CD4-positive, alpha-beta T cell (primary cell): Measurements from ENCODE around the gene CWF19L2. TPM values are rescaled to one million over a fixed set of nuclear protein-coding genes. Genes with fewer than 3 reads are reported as not detected.

Experiments
- ATAC-seq: fragments of 200-7000 bp; cut with Tn5 transposase; one replicate; pipeline ENCODE4 v1.10.0; 2022; ENCODE audit warnings: mild to moderate bottlenecking; ENCODE audit not compliant: poor library complexity
- CTCF ChIA-PET: fragments of 350-600 bp; sonication (Branson Sonifier 250); formaldehyde crosslinking; loops from one replicate; lab custom pipeline; 2021; ENCODE audit warnings: antibody characterized with exemption, inconsistent platforms; lab: Charles Lee
- POLR2A ChIA-PET: fragments of 350-600 bp; sonication (Branson Sonifier 250); formaldehyde crosslinking; loops from one replicate; lab custom pipeline; 2021; ENCODE audit warnings: antibody characterized with exemption, inconsistent platforms; lab: Charles Lee
- DNase-seq, 14 experiments: peaks; one replicate each; pipeline ENCODE4 v3.0.0-alpha.2; 2013 to 2020; ENCODE audit warnings: mixed read lengths in 2 of 14
- H3K27ac ChIP-seq, 2 donors: one replicate each; pipeline versions ENCODE4 v1.5.1 to v1.7.0; 2013; ENCODE audit warnings: low read length in 2 of 2, low read depth in 1 of 2, mild to moderate bottlenecking in 1 of 2
- H3K27me3 ChIP-seq, 2 experiments: 1 replicate in 1 of 2; 2 replicates in 1 of 2; pipeline versions ENCODE4 v1.6.1 to v1.7.0; 2013; ENCODE audit warnings: low read length in 2 of 2, control low read depth in 1 of 2, mild to moderate bottlenecking in 1 of 2, moderate library complexity in 1 of 2; ENCODE audit not compliant: insufficient read depth in 2 of 2, control insufficient read depth in 1 of 2
- H3K36me3 ChIP-seq: one replicate; pipeline ENCODE4 v1.6.1; 2013; ENCODE audit warnings: low read length, control low read depth; ENCODE audit not compliant: insufficient read depth
- H3K4me1 ChIP-seq: one replicate; pipeline ENCODE4 v1.6.1; 2013; ENCODE audit warnings: low read length, control low read depth; ENCODE audit not compliant: insufficient read depth
- H3K4me3 ChIP-seq: one replicate; pipeline ENCODE4 v1.5.1; 2013; ENCODE audit warnings: mild to moderate bottlenecking, low read length, moderate library complexity
- H3K9me3 ChIP-seq, 2 experiments: 1 replicate in 1 of 2; 2 replicates in 1 of 2; pipeline versions ENCODE4 v1.6.1 to v1.7.0; 2013; ENCODE audit warnings: low read length in 2 of 2, mild to moderate bottlenecking in 2 of 2, control low read depth in 1 of 2, moderate library complexity in 1 of 2; ENCODE audit not compliant: control insufficient read depth in 1 of 2, insufficient read depth in 1 of 2
- H3K27ac Mint-ChIP-seq: one replicate; pipeline ENCODE4 v1.8.0; 2020; ENCODE audit warnings: mixed read lengths
- H3K27me3 Mint-ChIP-seq: one replicate; pipeline ENCODE4 v1.8.0; 2021; ENCODE audit warnings: mixed read lengths
- H3K36me3 Mint-ChIP-seq: one replicate; pipeline ENCODE4 v1.8.0; 2021; ENCODE audit warnings: low read depth, mixed read lengths
- H3K4me1 Mint-ChIP-seq: one replicate; pipeline ENCODE4 v1.8.0; 2021; ENCODE audit warnings: low read depth, mixed read lengths
- H3K4me3 Mint-ChIP-seq: one replicate; pipeline ENCODE4 v1.8.0; 2020; ENCODE audit warnings: mild to moderate bottlenecking, mixed read lengths
- H3K9me3 Mint-ChIP-seq: one replicate; pipeline ENCODE4 v1.8.0; 2020; ENCODE audit warnings: mixed read lengths
- CTCF ChIP-seq: fragments of 200-600 bp; IDR thresholded peaks from one replicate; pipeline ENCODE4 v1.8.0; 2022; ENCODE audit warnings: antibody characterized with exemption, mild to moderate bottlenecking
- intact Hi-C, 2 experiments: fragments of 100-400 bp; cut with DNase I in 1 of 2; cut with micrococcal nuclease in 1 of 2; formaldehyde crosslinking; loops; one replicate each; pipeline versions ENCODE4 v1.15.1 to v1.9.0; 2023 to 2025; cut with DNase I, micrococcal nuclease
- total RNA-seq, 174 experiments: library from RNA in 2 of 174; stranded (reverse) in 2 of 174; gene quantifications; one replicate each; pipeline ENCODE4 v1.2.3 and lab custom pipeline; 2021 to 2026

CWF19L2 gene
- total RNA-seq, 2 experiments from 2014 or later: 21.2 to 21.8 TPM

GRCh38 chr11:107354780-107355179 is 102.8 kb downstream of the CWF19L2 start:
- no peak for ATAC-seq

GRCh38 chr11:107337917-107338316 is 119.7 kb downstream of the CWF19L2 start:
- intact Hi-C loops: no loop called here
- no peaks in the 10 kb centered on the region for H3K27me3 ChIP-seq
- no peak overlapping the region for H3K27ac ChIP-seq
- TF ChIP-seq CTCF: no peak
- Mint-ChIP-seq H3K27ac (no peak overlapping the region), H3K27me3 (no peaks in the 10 kb centered on the region), H3K4me3 (no peak overlapping the region), H3K9me3 (no peaks in the 10 kb centered on the region), H3K36me3 (peaks cover 74% of the 10 kb centered on the region), H3K4me1 (no peaks in the 10 kb centered on the region)
- peaks cover 14% of the 10 kb centered on the region for H3K36me3 ChIP-seq
- DNase-seq (no peak), ATAC-seq (no peak)
- no peaks in the 10 kb centered on the region for H3K4me1 ChIP-seq
- H3K4me3 ChIP-seq: no peak overlapping the region
- no peaks in the 10 kb centered on the region for H3K9me3 ChIP-seq
- ChIA-PET POLR2A (no interaction called here), CTCF (no interaction called here)

More at GRCh38 chr11:107354780-107355179, 102.8 kb downstream of the CWF19L2 start:
- Histone ChIP-seq H3K36me3 (peaks cover 19% of the 10 kb centered on the region), H3K4me1 (no peaks in the 10 kb centered on the region), H3K4me3 (no peak overlapping the region), H3K27me3 (no peaks in the 10 kb centered on the region), H3K27ac (no peak overlapping the region), H3K9me3 (no peaks in the 10 kb centered on the region)
- Mint-ChIP-seq H3K27me3 (no peaks in the 10 kb centered on the region), H3K27ac (no peak overlapping the region), H3K4me3 (no peak overlapping the region), H3K4me1 (no peaks in the 10 kb centered on the region), H3K36me3 (peaks cover 93% of the 10 kb centered on the region), H3K9me3 (peaks cover 2% of the 10 kb centered on the region)
- DNase-seq: no peak
- ChIA-PET CTCF (no interaction called here), POLR2A (no interaction called here)
- intact Hi-C loops: no loop called here
- no peak for TF ChIP-seq CTCF

GRCh38 chr11:107331728-107332127 is 125.9 kb downstream of the CWF19L2 start:
- ATAC-seq (no peak), DNase-seq (no peak)
- Histone ChIP-seq H3K36me3 (peaks cover 36% of the 10 kb centered on the region), H3K4me3 (no peak overlapping the region), H3K4me1 (no peaks in the 10 kb centered on the region), H3K27me3 (no peaks in the 10 kb centered on the region), H3K9me3 (no peaks in the 10 kb centered on the region), H3K27ac (no peak overlapping the region)
- Mint-ChIP-seq H3K4me1 (no peaks in the 10 kb centered on the region), H3K9me3 (no peaks in the 10 kb centered on the region), H3K27me3 (no peaks in the 10 kb centered on the region), H3K36me3 (peaks cover 80% of the 10 kb centered on the region), H3K27ac (no peak overlapping the region), H3K4me3 (no peak overlapping the region)
- TF ChIP-seq CTCF: no peak
- CTCF ChIA-PET: no interaction called here
- intact Hi-C loops: no loop called here
- POLR2A ChIA-PET: no interaction called here
